GM13976 (cell line): Measurements from ENCODE around the gene DNMT3A.

Experiments
- DNase-seq: peaks from one replicate; pipeline ENCODE4 v3.0.0; 2012; ENCODE audit warnings: low spot score
- in situ Hi-C: fragments of 300-500 bp; cut with MboI; formaldehyde crosslinking; loops from one replicate; pipeline ENCODE4 v1.12.0; 2022; ENCODE audit warnings: low sequenced_read_pairs, mixed read lengths, inconsistent platforms; ENCODE audit not compliant: unreplicated experiment
- TF ChIP-seq, protein P1 (sequence below): IDR thresholded peaks from 2 replicates; pipeline ENCODE4 v1.5.1; 2012; ENCODE audit warnings: borderline replicate concordance, mild to moderate bottlenecking; ENCODE audit not compliant: insufficient read depth; ENCODE audit errors: extremely low read depth, missing control alignments, control extremely low read depth

DNMT3A gene

DNA sequence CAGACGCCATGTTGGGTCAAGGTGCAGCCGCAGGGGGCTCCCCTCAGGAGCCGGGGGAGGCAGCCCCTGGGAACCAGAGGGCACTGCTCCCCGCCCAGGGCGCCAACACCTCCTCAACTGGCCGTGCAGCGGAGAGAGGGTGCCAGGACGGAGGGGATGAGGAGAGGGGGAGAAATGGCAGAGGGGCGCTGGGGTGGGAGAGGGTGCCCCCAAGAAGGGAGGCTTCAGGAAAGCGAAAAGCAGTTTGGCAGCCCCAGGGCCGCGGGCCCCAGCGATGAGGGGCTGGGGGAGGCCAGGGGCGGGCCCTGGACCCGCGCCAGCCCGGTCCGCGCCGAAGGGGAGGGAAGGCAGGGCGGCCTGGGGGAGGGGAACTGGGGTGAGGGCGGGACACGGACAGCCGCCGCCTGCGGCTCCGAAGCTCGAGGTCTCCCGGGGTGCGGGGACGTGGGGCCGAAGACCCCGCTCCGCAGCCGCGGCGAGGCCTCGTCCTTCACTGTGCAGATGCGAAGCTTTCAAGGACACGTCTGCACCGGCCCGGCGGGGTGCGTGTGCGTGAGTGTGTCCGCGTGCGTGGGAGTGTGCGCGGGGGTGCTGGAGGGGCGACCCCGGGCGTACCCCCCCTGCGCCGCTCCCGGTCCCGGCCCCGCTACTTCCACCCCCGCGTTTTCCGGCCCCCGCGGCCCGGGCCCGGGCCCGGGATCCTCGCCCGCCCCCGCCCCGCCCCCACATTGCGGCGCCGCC is 1.4 kb downstream of the DNMT3A start:
- TF ChIP-seq, protein P1, sequence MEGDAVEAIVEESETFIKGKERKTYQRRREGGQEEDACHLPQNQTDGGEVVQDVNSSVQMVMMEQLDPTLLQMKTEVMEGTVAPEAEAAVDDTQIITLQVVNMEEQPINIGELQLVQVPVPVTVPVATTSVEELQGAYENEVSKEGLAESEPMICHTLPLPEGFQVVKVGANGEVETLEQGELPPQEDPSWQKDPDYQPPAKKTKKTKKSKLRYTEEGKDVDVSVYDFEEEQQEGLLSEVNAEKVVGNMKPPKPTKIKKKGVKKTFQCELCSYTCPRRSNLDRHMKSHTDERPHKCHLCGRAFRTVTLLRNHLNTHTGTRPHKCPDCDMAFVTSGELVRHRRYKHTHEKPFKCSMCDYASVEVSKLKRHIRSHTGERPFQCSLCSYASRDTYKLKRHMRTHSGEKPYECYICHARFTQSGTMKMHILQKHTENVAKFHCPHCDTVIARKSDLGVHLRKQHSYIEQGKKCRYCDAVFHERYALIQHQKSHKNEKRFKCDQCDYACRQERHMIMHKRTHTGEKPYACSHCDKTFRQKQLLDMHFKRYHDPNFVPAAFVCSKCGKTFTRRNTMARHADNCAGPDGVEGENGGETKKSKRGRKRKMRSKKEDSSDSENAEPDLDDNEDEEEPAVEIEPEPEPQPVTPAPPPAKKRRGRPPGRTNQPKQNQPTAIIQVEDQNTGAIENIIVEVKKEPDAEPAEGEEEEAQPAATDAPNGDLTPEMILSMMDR, result no peak
- in situ Hi-C loops, result no loop called here
- peak; percentile 51 for DNase-seq

DNA sequence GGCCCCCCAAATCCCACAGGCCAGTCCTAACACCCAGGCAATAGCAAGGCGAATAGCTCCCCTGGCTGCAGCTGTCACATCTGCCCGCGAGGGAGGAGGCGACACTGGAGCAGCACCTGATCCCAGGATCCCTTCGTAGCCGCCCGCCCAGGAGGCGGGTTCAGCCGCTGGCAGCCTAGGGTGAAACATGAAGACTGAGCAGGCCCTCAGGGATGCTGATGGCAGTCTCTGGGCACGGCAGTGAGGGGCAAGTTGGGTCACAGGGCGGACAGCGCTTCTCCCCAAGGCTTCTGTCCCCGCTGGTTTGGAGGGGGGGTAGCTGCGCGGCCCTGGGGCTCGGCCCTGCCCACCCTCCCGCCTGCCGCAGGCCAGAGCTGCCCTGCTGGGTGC is 1.9 kb downstream of the DNMT3A start:
- in situ Hi-C loops, result no loop called here
- TF ChIP-seq, protein P1, result no peak
- DNase-seq, result peak; percentile 31

DNA sequence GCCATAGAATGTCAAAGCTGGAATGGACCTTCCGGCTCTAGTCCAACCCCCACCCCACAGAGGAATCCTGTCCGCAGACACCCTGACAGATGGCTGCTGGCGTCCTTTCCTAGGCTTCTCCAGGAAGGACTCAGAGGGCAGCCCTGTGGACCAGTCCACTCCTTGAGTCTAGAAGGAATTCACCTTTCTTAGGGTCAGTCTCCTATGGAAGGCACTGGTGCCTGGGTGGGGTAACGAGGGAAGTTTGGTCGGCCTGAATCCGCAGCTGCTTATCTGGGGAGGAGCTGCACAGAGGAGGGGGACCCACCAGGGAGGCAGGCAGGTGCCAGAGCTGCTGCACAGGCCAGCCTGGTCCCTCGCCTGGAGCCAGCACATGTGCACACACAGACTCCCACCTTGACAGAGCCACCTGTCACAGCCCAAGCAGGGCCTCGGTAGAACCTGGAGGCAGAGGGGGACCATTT is 2.5 kb downstream of the DNMT3A start:
- TF ChIP-seq, protein P1, result no peak
- DNase-seq, result no peak
- in situ Hi-C loops, result no loop called here

DNA sequence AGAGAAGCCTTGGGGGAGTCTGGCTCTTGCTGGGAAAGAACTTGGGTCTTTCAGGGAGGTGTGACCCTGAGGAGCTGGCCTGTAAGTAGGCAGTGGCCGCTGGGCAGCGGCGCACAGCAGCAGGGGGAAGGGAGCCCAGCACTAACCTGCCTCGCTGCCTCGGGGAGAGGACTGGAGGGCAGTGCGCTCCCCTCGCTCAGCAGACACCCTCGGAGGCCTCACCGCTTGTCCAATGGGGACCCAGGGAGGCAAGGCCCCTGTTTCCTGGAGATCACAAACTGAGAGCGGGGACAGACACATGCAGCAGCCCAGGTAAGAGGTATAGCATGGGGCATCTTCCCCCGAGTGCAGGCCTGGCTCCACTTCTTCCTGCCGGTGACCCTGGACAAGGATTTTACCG is 3.3 kb downstream of the DNMT3A start:
- in situ Hi-C loops, result no loop called here
- no peak for DNase-seq
- TF ChIP-seq, protein P1, result no peak

DNA sequence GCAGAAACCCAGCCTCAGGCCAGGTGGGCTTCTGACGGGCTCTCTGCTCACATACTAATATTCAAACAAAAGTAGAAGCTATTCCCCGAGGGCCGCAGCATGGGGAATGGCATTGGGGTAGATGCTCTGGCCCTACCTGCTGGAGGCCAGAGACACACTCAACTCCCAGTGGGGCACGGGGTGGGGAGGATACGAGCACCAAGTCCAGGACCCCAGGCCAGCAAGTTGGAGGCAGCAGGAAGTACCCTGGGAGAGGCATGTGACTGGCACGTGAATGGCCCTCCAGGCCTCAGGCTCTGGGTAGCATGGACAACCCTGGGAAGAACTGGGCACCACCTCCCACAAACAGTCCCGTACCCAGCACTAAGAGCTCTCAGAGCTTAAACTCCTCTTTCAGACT is 3.8 kb downstream of the DNMT3A start:
- in situ Hi-C loops, result no loop called here
- TF ChIP-seq, protein P1, result no peak
- DNase-seq, result no peak

DNA sequence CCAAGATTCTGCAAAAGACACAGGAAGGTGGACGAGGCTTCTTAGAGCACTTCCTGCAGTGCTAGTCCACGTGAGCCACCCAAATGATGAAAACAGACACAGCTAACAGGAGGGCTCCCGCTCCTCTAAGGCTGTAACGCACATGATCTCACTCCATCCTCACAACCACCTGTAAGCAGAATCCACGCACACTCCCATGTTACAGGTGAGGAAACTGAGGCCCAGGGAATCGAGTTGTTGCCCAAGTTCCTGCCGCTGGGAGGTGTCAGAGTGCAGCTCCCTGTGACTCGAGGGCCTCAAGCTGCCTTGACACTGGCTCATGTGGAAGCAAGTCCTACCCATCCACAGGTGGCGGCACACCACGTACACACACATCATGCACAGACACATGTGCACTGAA is 4.4 kb downstream of the DNMT3A start:
- in situ Hi-C loops, result no loop called here
- no peak for DNase-seq
- TF ChIP-seq, protein P1, result no peak
